Prostate gland (tissue), 2 donors: ENCODE results near the gene SCAMP4.

Experiments
- POLR2A ChIP-seq: fragments of 450-650 bp; IDR thresholded peaks from one replicate; pipeline ENCODE4 v1.6.1; 2016; ENCODE audit warnings: antibody characterized with exemption, mild to moderate bottlenecking
- POLR2AphosphoS5 ChIP-seq: sonication (generic); formaldehyde crosslinking; IDR thresholded peaks from one replicate; pipeline ENCODE4 v1.6.1; 2017; ENCODE audit warnings: antibody characterized with exemption
- TF ChIP-seq, protein P1 (sequence below), 4 experiments: fragments of 200-600 bp in 2 of 4; fragments of 450-650 bp in 2 of 4; sonication (generic) in 2 of 4; IDR thresholded peaks; 1 replicate in 3 of 4; 2 replicates in 1 of 4; pipeline ENCODE4 v1.5.1; 2016 to 2019; ENCODE audit warnings: antibody characterized with exemption in 4 of 4, mild to moderate bottlenecking in 2 of 4, moderate library complexity in 2 of 4

DNA sequence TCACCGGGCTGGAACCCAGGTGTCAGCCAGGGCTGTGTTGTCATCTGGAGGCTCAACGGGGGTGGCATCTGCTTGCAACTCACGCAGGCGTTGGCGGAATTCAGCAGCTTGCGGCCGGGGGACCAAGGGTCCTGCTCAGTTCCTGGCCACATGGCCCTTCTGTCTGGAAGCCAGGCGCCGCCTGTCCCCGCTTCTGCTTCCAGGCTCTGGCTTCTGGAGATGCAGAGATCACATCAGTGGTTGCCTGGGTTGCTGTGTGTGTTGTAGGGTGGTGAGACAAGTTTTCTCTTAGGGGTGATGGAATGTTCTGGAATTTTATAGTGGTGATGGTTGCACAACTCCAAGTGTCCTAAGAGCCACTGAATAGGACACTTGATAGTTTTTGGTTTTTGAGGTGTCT is 5.0 kb downstream of the SCAMP4 start:
- TF ChIP-seq, protein P1, sequence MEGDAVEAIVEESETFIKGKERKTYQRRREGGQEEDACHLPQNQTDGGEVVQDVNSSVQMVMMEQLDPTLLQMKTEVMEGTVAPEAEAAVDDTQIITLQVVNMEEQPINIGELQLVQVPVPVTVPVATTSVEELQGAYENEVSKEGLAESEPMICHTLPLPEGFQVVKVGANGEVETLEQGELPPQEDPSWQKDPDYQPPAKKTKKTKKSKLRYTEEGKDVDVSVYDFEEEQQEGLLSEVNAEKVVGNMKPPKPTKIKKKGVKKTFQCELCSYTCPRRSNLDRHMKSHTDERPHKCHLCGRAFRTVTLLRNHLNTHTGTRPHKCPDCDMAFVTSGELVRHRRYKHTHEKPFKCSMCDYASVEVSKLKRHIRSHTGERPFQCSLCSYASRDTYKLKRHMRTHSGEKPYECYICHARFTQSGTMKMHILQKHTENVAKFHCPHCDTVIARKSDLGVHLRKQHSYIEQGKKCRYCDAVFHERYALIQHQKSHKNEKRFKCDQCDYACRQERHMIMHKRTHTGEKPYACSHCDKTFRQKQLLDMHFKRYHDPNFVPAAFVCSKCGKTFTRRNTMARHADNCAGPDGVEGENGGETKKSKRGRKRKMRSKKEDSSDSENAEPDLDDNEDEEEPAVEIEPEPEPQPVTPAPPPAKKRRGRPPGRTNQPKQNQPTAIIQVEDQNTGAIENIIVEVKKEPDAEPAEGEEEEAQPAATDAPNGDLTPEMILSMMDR (IDR thresholded peaks at IDR 0.05): no peak
- no peak for TF ChIP-seq POLR2AphosphoS5
- no peak for TF ChIP-seq POLR2A
